HCT116 (cell line): Measurements from ENCODE around the gene ARR3. TPM values are rescaled to one million over a fixed set of nuclear protein-coding genes. Genes with fewer than 3 reads are reported as not detected.

ENCODE experiments used
- ATAC-seq: fragments of 200-7000 bp; cut with Tn5 transposase; 2 replicates; pipeline ENCODE4 v1.9.1; 2020; ENCODE audit warnings: mild to moderate bottlenecking, moderate library complexity
- BruUV-seq: library from RNA; stranded (reverse); fragments of 400-500 nt; replicated peaks from 2 replicates; lab custom pipeline; 2021; lab: Mats Ljungman, UMichigan
- CTCF ChIA-PET: fragments of 300-600 bp; sonication (Branson Sonifier 250); formaldehyde crosslinking; loops from one replicate; lab custom pipeline; 2021; ENCODE audit warnings: antibody characterized with exemption; lab: Charles Lee
- POLR2A ChIA-PET: fragments of 300-600, 350-600 bp; sonication (Branson Sonifier 250); formaldehyde crosslinking; loops from one replicate; lab custom pipeline; 2021; ENCODE audit warnings: antibody characterized with exemption; lab: Charles Lee
- RAD21 ChIA-PET, 2 experiments: fragments of 300-600 bp; sonication (Branson Sonifier 250); formaldehyde crosslinking; loops; one replicate each; lab custom pipeline; 2023; ENCODE audit warnings: low total read pairs in 2 of 2; ENCODE audit not compliant: uncharacterized antibody in 2 of 2, unreplicated experiment in 2 of 2, low non-redundant PET in 1 of 2; lab: Charles Lee
- DNase-seq: peaks from one replicate; pipeline ENCODE4 v3.0.0-alpha.2; 2010; ENCODE audit warnings: low read depth, low spot score
- H2AFZ ChIP-seq: fragments of 200-600 bp; shearing (Covaris generic), sonication (generic); 2 replicates; pipeline ENCODE4 v1.6.1; 2017; ENCODE audit warnings: low read depth, mixed run types, mixed read lengths, antibody characterized with exemption, low read length; ENCODE audit not compliant: poor library complexity, severe bottlenecking
- H3K27ac ChIP-seq: 2 replicates; pipeline ENCODE4 v1.5.1; 2012; ENCODE audit warnings: low read depth, low read length
- H3K27me3 ChIP-seq: fragments of 200-600 bp; sonication (generic); 2 replicates; pipeline ENCODE4 v1.6.1; 2016; ENCODE audit warnings: mixed run types, low read length, mixed read lengths; ENCODE audit not compliant: insufficient read depth
- H3K36me3 ChIP-seq, 2 experiments: fragments of 200-500 bp in 1 of 2; fragments of 200-600 bp in 1 of 2; sonication (Bioruptor generic) in 1 of 2; sonication (generic) in 1 of 2; 2 replicates each; pipeline versions ENCODE4 v1.5.1 to v1.6.1; 2014 to 2016; ENCODE audit warnings: low read length in 2 of 2, inconsistent platforms in 1 of 2, mixed read lengths in 1 of 2, mixed run types in 1 of 2; ENCODE audit not compliant: insufficient read depth in 2 of 2, control insufficient read depth in 1 of 2
- H3K4me1 ChIP-seq, 2 experiments: fragments of 200-600 bp in 1 of 2; sonication (generic) in 1 of 2; 2 replicates each; pipeline versions ENCODE4 v1.5.1 to v1.6.1; 2012 to 2017; ENCODE audit warnings: low read length in 2 of 2, inconsistent platforms in 1 of 2, mild to moderate bottlenecking in 1 of 2, mixed read lengths in 1 of 2, mixed run types in 1 of 2, moderate library complexity in 1 of 2; ENCODE audit not compliant: insufficient read depth in 2 of 2, control insufficient read depth in 1 of 2
- H3K4me2 ChIP-seq: fragments of 200-600 bp; sonication (generic); 2 replicates; pipeline ENCODE4 v1.6.1; 2017; ENCODE audit warnings: mixed run types, low read length, mixed read lengths
- H3K4me3 ChIP-seq, 2 experiments: fragments of 200-600 bp in 1 of 2; sonication (generic) in 1 of 2; replicated peaks in 1 of 2; 2 replicates each; pipeline ENCODE4 v1.5.1; 2011 to 2016; ENCODE audit warnings: low read length in 2 of 2, control low read depth in 1 of 2, low read depth in 1 of 2, mild to moderate bottlenecking in 1 of 2, mixed read lengths in 1 of 2, mixed run types in 1 of 2
- H3K79me2 ChIP-seq: fragments of 200-600 bp; sonication (generic); 2 replicates; pipeline ENCODE4 v1.6.1; 2017; ENCODE audit warnings: mild to moderate bottlenecking, mixed run types, low read length, moderate library complexity, mixed read lengths; ENCODE audit not compliant: insufficient read depth
- H3K9ac ChIP-seq: fragments of 200-600 bp; sonication (generic); 2 replicates; pipeline ENCODE4 v1.6.1; 2016; ENCODE audit warnings: low read length, mixed read lengths
- H3K9me2 ChIP-seq: fragments of 200-600 bp; sonication (generic), shearing (Covaris generic); 2 replicates; pipeline ENCODE4 v1.6.1; 2017; ENCODE audit warnings: mixed run types, mild to moderate bottlenecking, moderate library complexity; ENCODE audit not compliant: insufficient read depth
- H3K9me3 ChIP-seq, 2 experiments: fragments of 200-500 bp in 1 of 2; fragments of 200-600 bp in 1 of 2; sonication (Bioruptor generic) in 1 of 2; sonication (generic) in 1 of 2; 2 replicates each; pipeline ENCODE4 v1.6.1; 2014 to 2017; ENCODE audit warnings: low read length in 2 of 2, mixed read lengths in 2 of 2, inconsistent platforms in 1 of 2, low read depth in 1 of 2, mild to moderate bottlenecking in 1 of 2, mixed run types in 1 of 2, moderate library complexity in 1 of 2; ENCODE audit not compliant: control insufficient read depth in 1 of 2, insufficient read depth in 1 of 2
- H4K20me1 ChIP-seq: fragments of 200-600 bp; sonication (generic), shearing (Covaris generic); 2 replicates; pipeline ENCODE4 v1.6.1; 2017; ENCODE audit warnings: mixed run types, mild to moderate bottlenecking, moderate library complexity; ENCODE audit not compliant: insufficient read depth
- CBX3 ChIP-seq: IDR thresholded peaks from 2 replicates; pipeline ENCODE4 v1.6.1; 2012; ENCODE audit warnings: low read depth
- CEBPB ChIP-seq: IDR thresholded peaks from 2 replicates; pipeline ENCODE4 v1.6.1; 2012; ENCODE audit warnings: low read depth
- EGR1 ChIP-seq: IDR thresholded peaks from 2 replicates; pipeline ENCODE4 v1.6.1; 2012; ENCODE audit warnings: low read depth
- EZH2 ChIP-seq: fragments of 200-600 bp; sonication (generic); IDR thresholded peaks from 2 replicates; pipeline ENCODE4 v1.6.1; 2017; ENCODE audit warnings: antibody characterized with exemption, mixed run types
- FOSL1 ChIP-seq: IDR thresholded peaks from 2 replicates; pipeline ENCODE4 v1.6.1; 2012; ENCODE audit warnings: low read depth
- JUND ChIP-seq: IDR thresholded peaks from 2 replicates; pipeline ENCODE4 v1.6.1; 2012
- POLR2A ChIP-seq: IDR thresholded peaks from 2 replicates; pipeline ENCODE4 v1.7.0; 2011; ENCODE audit warnings: borderline replicate concordance; ENCODE audit not compliant: insufficient read depth, insufficient read length; ENCODE audit errors: extremely low read depth
- POLR2AphosphoS5 ChIP-seq: IDR thresholded peaks from 2 replicates; pipeline ENCODE4 v1.6.1; 2011; ENCODE audit warnings: mild to moderate bottlenecking, low read depth, low read length, moderate library complexity
- RAD21 ChIP-seq: IDR thresholded peaks from 2 replicates; pipeline ENCODE4 v1.6.1; 2012; ENCODE audit warnings: low read depth, mild to moderate bottlenecking
- SRF ChIP-seq: IDR thresholded peaks from 2 replicates; pipeline ENCODE4 v1.6.1; 2012; ENCODE audit warnings: low read depth
- TCF7L2 ChIP-seq: IDR thresholded peaks from 2 replicates; pipeline ENCODE4 v1.7.0; 2011; ENCODE audit warnings: borderline replicate concordance, inconsistent platforms; ENCODE audit not compliant: insufficient read depth, insufficient read length; ENCODE audit errors: extremely low read depth
- YY1 ChIP-seq: IDR thresholded peaks from 2 replicates; pipeline ENCODE4 v1.6.1; 2011; ENCODE audit warnings: low read length, low read depth, moderate library complexity, mild to moderate bottlenecking; ENCODE audit not compliant: insufficient replicate concordance; ENCODE audit errors: extremely low read depth
- ZNF274 ChIP-seq: fragments of 200-500 bp; sonication (Bioruptor generic); IDR thresholded peaks from 2 replicates; pipeline ENCODE4 v1.6.1; 2014; ENCODE audit warnings: mild to moderate bottlenecking, low read depth, low read length, inconsistent platforms
- intact Hi-C: fragments of 100-400 bp; cut with micrococcal nuclease; formaldehyde crosslinking; loops from 2 replicates; pipeline ENCODE4 v1.10.0; 2022
- total RNA-seq: library from RNA; stranded (reverse); gene quantifications from one replicate; pipeline ENCODE4 v1.2.1, GENCODE V29; 2021; ENCODE audit not compliant: unreplicated experiment
- TF ChIP-seq, protein P1 (sequence below): IDR thresholded peaks from 2 replicates; pipeline ENCODE4 v1.6.1; 2012; ENCODE audit warnings: low read depth
- TF ChIP-seq, protein P2 (sequence below), 3 experiments: fragments of 200-600 bp in 1 of 3; sonication (generic) in 1 of 3; IDR thresholded peaks in 2 of 3; conservative IDR thresholded peaks in 1 of 3; 2 replicates each; pipeline ENCODE4 v1.5.1; 2012 to 2017; ENCODE audit warnings: low read depth in 2 of 3, low read length in 2 of 3, antibody characterized with exemption in 1 of 3, borderline replicate concordance in 1 of 3, control low read depth in 1 of 3, mild to moderate bottlenecking in 1 of 3, mixed read lengths in 1 of 3, mixed run types in 1 of 3, moderate library complexity in 1 of 3; ENCODE audit not compliant: insufficient read depth in 1 of 3
- TF ChIP-seq, protein P3 (sequence below): IDR thresholded peaks from 2 replicates; pipeline ENCODE4 v1.6.1; 2012
- TF ChIP-seq, protein P4 (sequence below): IDR thresholded peaks from 2 replicates; pipeline ENCODE4 v1.6.1; 2012

Gene ARR3
- total RNA-seq, 1 experiment from 2014 or later, result not detected

DNA sequence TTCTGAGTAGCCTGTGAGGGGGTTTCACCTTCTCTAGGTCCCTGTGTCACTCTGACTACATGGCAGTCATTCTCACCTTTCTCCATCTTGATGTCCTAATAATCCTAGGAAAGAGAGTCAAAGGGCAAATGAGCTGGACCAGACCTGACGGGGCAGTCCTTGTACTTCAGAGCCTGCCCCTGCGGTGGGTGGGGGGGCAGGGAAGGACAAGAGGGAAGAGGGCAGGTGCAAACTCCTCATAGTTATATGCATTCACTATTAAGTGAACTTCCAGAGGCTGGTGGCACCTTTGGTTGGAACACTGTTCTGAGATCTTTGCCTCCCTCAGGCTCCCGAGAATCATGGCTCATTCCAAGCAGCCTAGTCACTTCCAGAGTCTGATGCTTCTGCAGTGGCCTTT lies 33.8 kb upstream of the ARR3 start, which contains the start of gene AWAT1 (continued):
- TF ChIP-seq, protein P1, sequence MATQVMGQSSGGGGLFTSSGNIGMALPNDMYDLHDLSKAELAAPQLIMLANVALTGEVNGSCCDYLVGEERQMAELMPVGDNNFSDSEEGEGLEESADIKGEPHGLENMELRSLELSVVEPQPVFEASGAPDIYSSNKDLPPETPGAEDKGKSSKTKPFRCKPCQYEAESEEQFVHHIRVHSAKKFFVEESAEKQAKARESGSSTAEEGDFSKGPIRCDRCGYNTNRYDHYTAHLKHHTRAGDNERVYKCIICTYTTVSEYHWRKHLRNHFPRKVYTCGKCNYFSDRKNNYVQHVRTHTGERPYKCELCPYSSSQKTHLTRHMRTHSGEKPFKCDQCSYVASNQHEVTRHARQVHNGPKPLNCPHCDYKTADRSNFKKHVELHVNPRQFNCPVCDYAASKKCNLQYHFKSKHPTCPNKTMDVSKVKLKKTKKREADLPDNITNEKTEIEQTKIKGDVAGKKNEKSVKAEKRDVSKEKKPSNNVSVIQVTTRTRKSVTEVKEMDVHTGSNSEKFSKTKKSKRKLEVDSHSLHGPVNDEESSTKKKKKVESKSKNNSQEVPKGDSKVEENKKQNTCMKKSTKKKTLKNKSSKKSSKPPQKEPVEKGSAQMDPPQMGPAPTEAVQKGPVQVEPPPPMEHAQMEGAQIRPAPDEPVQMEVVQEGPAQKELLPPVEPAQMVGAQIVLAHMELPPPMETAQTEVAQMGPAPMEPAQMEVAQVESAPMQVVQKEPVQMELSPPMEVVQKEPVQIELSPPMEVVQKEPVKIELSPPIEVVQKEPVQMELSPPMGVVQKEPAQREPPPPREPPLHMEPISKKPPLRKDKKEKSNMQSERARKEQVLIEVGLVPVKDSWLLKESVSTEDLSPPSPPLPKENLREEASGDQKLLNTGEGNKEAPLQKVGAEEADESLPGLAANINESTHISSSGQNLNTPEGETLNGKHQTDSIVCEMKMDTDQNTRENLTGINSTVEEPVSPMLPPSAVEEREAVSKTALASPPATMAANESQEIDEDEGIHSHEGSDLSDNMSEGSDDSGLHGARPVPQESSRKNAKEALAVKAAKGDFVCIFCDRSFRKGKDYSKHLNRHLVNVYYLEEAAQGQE, result no peak
- no peak for TF ChIP-seq YY1

DNA sequence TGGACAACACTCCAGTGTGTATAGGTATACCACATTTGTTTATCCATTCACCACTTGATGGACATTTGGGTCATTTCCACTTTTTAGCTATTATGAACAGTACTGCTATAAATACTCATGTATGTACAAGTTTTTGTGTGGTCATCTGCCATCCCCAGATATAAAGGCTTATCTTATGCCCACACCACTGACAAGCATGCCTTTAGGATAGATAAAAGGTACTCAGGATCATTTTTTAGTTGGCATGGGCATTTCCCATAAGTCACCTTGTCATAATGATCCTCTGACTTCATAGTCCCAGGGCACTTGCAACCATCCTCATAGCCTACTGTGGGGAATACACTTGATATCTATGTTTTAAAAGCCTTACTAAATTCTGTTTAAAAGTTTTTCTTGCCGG lies 27.4 kb upstream of the ARR3 start:
- H3K9ac ChIP-seq, result no peak overlapping the region
- no peak overlapping the region for H2AFZ ChIP-seq
- no peak overlapping the region for H3K27ac ChIP-seq
- H3K4me1 ChIP-seq, result peaks cover 0 to 25% of the 10 kb centered on the region in 2 experiments; a peak in 1 of 4 replicates
- DNase-seq, result no peak
- no peaks in the 10 kb centered on the region for H3K79me2 ChIP-seq
- no peak overlapping the region for H3K4me3 ChIP-seq
- H3K4me2 ChIP-seq, result no peak overlapping the region
- intact Hi-C loops, result no loop called here
- H3K27me3 ChIP-seq, result no peaks in the 10 kb centered on the region
- no TSS peak for BruUV-seq
- H3K36me3 ChIP-seq, result no peaks in the 10 kb centered on the region
- no peaks in the 10 kb centered on the region for H3K9me2 ChIP-seq
- no peaks in the 10 kb centered on the region for H3K9me3 ChIP-seq
- ChIA-PET POLR2A (no interaction called here), RAD21 (no interaction called here), CTCF (no interaction called here)
- no peaks in the 10 kb centered on the region for H4K20me1 ChIP-seq
- no peak for ATAC-seq
- TF ChIP-seq RAD21, result no peak
- no peak for TF ChIP-seq EGR1
- no peak for TF ChIP-seq ZNF274
- TF ChIP-seq EZH2, result no peak
- TF ChIP-seq POLR2A, result no peak
- TF ChIP-seq, protein P1, result no peak
- no peak for TF ChIP-seq POLR2AphosphoS5
- TF ChIP-seq CEBPB, result no peak
- no peak for TF ChIP-seq JUND
- no peak for TF ChIP-seq TCF7L2
- TF ChIP-seq, protein P2, sequence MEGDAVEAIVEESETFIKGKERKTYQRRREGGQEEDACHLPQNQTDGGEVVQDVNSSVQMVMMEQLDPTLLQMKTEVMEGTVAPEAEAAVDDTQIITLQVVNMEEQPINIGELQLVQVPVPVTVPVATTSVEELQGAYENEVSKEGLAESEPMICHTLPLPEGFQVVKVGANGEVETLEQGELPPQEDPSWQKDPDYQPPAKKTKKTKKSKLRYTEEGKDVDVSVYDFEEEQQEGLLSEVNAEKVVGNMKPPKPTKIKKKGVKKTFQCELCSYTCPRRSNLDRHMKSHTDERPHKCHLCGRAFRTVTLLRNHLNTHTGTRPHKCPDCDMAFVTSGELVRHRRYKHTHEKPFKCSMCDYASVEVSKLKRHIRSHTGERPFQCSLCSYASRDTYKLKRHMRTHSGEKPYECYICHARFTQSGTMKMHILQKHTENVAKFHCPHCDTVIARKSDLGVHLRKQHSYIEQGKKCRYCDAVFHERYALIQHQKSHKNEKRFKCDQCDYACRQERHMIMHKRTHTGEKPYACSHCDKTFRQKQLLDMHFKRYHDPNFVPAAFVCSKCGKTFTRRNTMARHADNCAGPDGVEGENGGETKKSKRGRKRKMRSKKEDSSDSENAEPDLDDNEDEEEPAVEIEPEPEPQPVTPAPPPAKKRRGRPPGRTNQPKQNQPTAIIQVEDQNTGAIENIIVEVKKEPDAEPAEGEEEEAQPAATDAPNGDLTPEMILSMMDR (IDR thresholded peaks at IDR 0.05 in 2 of 3, conservative IDR thresholded peaks at IDR 0.05 in 1 of 3; ENCODE audit: borderline replicate concordance in 1 of 3, insufficient read depth in 1 of 3, low read depth in 2 of 3, low read length in 2 of 3), result no peak
- TF ChIP-seq, protein P3, sequence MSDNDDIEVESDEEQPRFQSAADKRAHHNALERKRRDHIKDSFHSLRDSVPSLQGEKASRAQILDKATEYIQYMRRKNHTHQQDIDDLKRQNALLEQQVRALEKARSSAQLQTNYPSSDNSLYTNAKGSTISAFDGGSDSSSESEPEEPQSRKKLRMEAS, result no peak
- TF ChIP-seq, protein P4, sequence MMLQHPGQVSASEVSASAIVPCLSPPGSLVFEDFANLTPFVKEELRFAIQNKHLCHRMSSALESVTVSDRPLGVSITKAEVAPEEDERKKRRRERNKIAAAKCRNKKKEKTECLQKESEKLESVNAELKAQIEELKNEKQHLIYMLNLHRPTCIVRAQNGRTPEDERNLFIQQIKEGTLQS, result no peak
- no peak for TF ChIP-seq CBX3
- no peak for TF ChIP-seq FOSL1
- no peak for TF ChIP-seq SRF
- no peak for TF ChIP-seq YY1
